Stimulated activated CD8-positive, alpha-beta memory T cell treated with anti-CD3 and anti-CD28 coated beads, Interleukin-12 subunit alpha, Interleukin-12 subunit beta, amount 100 ng/mL, for 24 hours (primary cell): ENCODE measurements around the gene FAR2.
"Not testable (repeated sequence)": the region's sequence is repeated elsewhere in the genome, so short reads cannot be mapped to it uniquely, and the experiment has no call there.

Source experiments
- DNase-seq: peaks from one replicate; pipeline ENCODE4 v3.0.0-alpha.2; 2020; ENCODE audit errors: extremely low read depth

FAR2 gene

DNA sequence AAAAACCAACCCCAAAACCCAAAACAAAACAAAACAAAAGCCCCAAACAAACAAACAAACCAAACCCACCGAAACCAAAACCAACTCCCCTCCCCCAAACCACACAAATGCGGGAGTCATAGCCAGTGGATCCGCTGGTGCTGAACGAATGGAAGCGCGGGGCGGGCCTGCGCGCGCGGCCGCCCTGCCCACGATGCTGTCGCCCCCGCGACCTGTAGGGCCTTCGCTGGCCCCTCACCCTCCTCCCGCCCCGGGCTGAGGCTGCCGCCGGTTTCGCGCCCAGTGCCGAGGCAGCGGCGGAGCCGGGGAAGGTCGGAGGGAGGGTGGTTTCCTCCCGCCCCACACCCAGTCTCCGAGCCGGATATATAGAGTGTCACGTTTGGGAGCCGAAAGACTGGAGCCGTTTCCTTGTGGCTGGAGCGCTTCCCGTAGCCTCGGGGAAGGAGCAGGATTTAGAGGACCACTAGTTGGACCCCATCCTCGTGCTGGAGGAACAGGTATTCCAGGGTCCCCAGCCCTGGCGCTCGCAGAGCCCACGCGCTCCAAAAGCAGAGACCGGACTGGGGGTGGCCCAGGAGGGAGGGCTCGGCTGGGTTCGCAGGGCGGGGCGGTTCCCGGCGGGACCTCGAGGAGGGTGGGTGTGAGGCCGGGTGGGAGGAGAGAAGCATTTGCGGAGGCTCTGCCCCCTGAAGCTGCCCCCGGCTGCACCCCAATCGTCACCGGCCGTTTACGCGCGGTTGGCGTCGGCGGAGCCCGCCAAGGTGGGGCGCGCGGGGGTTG is at the start of gene FAR2:
FAR2 (plus strand) TSS at position 368 of the 780 bp plus-strand sequence. CDS start 121,172 bp downstream, outside the sequence.
- no peak for DNase-seq

DNA sequence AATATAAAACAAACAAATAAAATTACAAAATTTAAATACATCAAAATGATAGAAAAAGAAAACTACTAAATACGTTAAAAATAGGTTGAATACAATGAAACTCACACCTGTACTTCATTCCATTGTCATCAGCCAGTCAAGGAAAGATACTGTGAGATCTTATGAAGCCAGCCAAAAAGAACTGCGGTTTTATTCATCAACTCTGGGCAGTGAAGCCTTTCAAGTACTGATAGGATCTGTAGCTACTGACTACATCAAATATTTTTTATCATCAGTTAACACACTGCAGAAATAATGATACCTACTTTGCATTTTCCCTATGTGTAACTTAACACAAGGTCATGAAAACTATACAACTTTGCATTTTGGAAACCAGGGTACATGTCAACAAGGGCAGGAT is 46.3 kb upstream of the FAR2 start:
- no peak for DNase-seq

DNA sequence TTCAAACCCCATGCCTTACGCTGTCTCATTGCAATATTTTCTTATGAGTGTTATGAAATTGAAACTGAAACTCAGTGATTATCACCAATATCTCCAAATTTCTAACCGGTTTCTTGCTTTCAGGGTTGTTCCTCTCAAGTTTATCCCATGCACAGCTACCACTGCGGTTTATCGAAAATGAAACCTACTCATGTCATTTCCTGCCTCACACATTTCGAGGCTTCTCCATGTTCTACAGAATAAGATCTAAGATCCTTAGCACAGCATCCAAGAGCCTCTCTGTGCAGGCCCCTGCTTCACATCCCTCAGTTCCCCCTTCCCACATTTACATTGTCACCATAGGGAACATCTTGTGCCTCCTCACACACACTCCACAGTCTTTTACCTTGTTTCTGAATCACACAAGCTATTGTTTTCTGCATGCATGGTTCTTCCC is 45.5 kb upstream of the FAR2 start:
- DNase-seq, result no peak

DNA sequence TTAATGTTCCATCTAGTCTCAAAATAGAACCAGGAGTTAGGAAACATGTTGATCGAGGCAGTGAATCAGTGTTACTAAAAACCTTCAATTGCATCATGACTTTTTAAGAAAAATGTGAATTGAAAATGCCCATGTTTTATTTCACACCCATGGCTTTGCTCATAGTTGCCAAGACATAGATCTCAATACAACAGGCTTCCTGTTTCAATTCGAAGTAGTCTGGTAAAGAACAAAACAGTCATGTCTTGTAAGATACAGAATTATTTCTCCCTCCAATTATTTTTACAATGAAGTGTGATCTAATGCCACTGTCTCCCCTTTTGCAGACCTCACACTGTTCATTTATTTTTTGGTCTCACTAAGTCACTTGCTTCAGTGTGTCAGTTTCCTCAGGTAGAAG is 44.6 kb upstream of the FAR2 start:
- no peak for DNase-seq

DNA sequence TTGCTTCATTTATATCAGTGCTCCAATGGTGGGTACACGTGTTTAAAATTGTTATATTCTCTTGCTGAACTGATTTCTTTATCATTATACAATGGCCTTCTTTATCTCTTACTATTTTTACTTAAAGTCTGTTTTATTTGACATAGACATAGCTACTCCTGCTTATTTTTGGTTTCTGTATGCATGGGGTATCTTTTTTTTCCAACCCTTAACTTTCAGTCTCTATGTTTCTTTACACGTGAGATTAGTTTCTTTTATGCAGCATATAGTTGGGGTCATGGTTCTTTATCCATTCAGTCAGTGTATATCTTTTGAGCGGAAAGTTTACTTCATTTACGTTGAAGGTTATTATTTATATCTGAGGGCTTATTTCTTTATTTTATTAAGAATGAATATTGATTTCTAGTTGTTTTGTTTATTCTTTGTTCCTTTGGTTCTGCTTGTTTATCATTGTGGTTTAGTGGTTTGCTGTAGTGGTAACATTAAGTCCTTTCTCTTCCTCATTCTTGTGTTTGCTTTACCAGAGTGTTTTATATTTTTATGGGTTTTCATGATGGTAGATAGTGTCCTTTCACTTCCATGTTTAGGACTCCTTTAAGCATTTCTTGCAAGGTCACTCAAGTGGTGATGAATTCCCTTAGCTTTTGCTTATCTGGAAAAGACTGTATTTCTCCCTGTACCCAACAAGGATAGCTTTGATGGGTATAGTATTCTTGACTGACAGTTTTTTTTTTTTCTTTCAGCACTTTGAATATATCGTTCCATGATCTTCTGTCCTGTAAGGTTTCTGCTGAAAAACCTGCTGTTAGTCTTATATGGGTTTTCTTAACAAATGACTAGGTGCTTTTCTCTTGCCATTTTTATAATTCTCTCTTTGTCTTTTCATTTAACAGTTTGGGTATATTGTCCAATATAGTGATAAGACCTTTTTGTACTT is 38.3 kb upstream of the FAR2 start:
- no peak for DNase-seq

DNA sequence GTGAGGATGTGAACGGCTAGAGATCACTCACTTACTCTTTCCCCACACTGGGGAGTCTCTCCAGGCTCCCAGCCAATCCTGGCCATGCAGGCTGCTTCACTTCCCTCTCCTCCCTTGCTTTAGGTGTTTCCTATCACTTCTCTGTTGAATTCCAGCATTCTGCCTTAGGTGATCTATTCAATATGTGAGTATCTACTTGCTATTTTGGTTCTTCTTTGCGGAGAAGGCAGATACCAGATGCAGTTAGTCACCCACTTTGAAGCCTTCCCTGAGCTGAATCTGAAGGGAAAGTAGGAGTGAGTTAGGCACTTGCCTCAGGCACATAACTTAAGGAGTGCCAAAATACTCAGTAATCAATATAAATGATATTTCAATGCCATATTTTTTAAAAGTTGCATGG is 36.0 kb upstream of the FAR2 start:
- no peak for DNase-seq

DNA sequence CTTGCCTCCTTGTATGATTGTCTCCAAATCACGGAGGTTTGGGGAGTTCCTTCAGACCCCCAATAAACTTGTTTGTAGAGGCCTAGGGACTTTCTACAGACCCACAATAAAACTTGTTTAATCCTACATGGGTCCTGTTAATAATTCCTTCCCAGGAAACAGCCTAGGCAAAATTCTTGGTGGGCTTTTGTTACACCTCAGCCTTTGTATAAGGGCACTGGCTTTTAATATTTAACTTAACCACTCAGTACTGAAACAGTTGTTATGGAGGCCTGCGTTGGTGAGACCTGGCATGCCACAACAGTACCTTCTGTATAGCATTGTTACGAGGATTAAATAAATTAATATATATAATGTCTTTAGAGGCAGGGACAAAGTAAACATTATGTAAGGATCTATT is 32.7 kb upstream of the FAR2 start:
- DNase-seq, result no peak

DNA sequence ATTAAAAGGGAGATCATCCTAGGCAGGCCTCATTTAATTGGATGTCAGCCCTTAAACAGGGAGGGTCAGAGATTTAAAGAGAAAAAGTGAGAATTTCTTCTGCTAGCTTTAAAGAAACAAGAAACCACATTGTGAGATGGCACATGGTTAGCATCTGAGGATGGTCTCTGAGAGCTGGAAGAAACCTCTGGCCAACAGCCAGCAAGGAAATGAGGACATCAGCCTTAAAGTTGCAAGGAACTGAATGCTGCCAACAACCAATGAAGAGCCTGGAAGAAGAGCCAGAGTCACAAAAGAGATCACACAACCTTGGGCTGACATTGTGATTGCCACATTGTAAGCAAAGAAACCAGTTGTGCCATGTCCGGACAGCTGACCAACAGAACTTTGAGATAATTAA is 17.5 kb upstream of the FAR2 start:
- DNase-seq, result no peak

DNA sequence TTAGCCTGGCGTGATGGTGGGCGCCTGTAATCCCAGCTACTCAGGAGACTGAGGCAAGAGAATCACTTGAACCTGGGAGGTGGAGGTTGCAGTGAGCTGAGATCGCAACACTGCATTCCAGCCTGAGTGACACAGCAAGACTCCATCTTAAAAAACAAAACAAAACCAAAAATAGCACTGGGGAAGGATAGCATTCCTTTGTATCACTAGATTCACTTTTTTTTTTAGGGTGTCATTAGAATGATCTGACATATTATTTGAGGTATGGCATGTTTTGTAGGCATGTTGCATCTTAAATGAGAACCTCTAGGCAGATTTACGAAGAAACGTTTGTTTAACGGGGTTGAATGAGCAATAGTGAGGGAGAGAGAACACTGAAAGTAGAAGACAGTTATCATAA is 16.8 kb upstream of the FAR2 start:
- DNase-seq, result no peak

DNA sequence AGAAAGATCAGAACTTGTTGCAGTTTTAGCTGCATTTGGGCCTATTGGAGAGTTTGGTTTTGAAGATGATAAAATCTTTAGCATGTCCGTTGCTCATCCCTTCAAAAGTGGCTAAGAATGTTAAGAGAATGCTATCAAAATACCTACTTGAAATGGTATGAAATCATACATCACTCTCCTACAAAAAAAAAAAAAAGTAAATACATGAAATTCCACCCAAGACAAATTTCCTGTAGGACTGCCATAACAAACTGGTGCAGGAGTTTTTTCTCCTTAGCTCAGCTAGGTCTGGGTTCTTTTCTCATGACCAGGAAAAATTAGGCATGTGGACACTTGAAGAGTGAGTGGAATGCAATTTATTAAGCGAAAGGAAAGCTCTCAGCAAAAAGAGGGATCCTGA is 15.9 kb upstream of the FAR2 start:
- DNase-seq, result no peak

DNA sequence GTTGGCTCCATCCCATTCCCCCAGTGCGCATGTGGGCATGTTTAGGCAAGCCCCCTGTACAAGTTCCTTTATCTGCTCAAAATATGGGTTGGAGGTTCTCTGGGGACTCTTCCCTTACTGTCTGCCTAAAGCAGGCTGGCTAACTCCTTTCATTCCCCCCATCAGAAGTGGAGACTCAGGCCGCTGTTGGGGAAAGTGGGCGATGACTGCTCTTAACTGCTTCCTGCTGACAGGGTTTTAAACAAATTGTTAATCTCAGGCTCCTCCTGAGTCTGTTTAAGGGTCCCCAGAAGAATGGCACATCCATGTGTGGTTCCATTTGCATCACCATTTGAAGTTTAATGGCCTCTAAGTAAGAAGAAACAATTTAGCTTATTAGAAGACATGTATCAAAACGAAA is 15.4 kb upstream of the FAR2 start:
- no peak for DNase-seq

DNA sequence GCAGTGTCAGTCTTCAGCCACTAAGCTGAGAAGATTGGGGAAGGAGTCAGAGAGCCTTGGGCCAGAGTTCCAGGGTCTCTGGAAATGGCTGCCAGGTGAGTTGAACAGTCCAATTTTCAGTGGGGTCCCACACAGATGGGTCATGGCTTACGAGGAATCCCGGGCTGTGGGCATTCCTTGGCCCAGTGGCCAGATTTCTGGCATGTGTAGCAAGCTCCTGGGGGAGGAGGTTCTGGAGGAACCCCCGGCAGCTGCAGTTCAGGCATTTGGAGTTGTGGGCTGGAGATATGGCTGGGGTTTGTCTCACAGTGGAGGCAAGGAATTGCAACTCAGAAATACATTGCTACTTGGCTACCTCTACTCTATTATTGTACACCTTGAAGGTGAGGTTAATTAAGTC is 10.8 kb upstream of the FAR2 start:
- DNase-seq, result not testable (repeated sequence)

DNA sequence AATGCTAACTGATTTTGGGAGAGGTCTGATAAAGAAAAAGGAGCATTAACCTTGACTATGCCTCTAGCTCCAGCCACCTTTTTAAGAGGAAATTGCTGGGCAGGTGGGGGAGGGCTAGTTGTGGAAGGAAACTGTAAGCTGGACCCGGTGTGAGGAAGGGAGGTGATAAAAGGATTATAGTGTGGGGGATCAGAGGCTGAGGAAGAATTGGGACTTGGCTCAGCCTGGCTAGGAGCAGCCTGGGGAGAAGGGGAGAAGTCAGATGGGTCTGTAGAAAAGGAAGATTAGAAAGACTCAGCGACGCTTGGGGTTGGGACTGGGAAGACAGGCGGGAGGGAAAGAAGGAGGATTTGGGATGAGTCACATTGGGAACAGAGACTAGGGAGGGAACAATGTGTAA is 10.2 kb upstream of the FAR2 start:
- DNase-seq, result not testable (repeated sequence)

DNA sequence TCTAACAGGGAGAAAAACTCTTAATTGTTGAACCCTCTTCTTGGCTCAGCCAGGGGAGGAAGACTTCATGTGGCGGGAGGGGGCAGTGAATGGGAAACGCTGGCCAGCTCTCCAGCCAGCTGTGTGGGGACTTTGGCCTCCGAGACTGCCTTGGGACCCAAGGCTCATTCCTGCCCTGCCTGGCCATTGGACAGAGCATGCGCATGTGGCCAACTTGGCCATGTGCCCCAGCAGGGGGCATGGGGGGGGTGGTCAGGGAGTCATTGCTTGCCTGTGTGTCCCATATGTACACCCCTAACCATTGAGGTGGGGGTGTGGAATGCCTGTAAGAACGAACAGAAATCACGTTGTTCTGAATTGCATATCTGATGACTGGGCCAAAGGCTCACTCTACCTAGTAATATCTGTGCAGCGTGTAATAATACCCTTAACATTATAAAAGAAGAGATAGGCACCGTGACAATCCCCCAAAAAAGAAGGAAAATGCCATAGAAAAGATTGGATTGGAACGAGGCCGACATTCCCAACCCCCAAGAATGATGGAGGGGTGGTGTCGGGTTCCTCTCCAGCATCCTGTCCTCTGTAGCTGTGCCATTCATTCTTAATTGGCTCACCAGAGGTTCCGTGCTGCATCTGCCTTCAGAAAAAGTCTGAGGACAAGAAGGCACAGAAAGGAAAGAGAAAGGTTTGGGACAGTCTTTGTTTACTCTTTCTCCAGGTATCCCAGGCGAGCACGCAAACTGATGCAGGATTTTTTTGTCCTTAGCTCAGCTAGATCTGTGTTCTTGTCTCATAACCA is 3.5 kb upstream of the FAR2 start:
- DNase-seq, result no peak

DNA sequence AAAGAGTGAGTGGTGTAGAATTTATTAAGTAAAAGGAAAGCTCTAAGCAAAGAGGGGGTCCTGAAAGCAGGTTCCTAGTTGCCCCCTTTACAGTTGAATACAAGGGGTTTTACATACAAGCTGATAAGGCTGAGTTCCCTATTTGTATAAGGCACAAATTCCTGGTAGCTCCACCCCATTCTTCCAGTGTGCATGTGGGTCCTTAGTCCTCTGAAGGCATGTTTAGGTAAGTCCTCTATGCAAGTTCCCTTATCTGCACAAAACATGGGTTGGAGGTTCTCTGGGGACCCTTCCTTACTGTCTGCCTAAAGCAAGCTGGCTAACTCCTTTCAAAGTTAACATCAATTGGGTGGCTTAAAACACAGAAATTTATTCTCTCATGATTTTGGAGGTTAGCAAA is 2.9 kb upstream of the FAR2 start:
- DNase-seq, result no peak

DNA sequence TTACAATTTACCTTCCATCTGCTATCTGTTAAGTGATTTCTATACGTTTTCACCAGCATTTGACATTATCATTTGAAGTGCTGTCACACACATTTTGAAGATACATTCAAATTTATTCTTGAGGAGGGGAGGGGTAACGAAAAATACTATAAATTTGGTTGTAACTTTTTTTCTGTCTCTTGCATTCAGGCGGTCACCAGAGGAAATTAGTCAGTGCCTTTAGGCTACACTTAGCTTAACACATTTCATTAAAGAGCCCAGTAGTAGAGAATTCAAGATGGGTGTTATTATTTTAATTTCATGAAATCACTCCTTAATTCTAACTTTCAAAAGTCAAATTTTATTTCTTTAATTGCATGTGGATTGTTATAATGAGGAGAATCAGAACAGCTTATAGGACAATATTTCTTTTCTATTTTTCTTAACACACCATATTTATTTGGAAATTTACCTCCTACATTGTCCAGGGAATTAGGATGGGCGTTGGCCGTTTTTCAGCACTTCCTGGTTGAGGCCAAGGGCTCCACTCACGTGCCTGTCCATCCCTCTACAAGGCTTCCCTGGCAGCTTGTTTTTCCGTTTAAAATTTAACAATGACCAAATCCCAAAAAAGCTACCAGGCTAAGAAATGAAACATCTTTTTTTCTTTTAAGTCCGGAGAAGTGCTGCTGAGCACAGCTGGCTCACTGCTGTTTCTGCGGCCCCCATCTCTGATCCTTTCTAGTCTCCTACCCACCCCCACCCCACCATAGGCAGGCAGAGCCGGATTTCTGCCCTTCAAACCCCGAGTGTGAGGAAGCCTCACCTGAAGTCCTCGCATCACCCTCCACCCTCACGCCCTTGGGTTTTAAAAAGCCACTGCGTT is 1.1 kb upstream of the FAR2 start:
- DNase-seq, result no peak

DNA sequence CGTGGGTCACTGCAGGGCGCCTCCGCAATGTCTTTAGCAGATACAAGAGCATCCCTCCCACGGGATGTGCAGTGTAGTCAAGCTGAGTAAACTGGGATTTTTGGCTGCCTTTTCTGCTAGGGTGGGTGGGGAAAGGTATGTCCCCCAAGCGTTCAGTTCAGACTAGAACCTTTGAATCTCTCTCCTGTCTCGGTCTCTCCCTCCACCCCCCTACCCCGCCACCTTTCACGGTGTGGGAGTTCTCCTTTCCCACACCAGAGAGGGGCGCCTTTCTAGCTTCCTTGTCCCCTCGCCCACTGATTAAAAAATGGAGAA is 525 bp upstream of the FAR2 start:
- no peak for DNase-seq

DNA sequence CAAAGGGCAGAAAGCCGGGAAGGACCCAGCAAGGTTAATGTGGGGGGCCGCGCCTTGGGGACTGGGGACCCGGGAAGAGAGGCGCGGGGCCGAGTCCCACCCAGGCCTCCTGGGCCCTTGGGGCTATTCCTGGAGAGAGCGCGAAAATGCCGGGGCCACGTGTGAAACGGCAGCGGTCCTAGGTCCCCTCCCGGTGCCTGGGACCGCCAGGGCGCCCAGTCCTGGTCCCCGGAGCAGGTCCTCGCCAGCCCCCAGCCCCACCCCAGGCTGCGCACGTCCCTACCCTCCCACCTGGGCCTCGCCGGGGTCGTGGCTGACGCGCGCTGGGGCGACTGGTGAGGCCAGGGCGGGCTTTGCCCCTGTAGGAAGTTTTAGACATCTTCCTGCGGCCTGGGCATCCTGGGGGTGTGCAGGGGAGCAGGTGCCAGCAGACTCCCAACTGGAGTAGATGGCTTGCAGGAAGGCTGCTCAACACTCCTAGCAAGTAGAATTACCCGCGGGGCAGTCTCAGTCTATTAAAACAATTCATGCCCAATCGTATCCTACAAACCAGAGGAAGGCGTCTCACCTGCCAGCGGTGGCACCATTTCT is 708 bp downstream of the FAR2 start:
- no peak for DNase-seq

DNA sequence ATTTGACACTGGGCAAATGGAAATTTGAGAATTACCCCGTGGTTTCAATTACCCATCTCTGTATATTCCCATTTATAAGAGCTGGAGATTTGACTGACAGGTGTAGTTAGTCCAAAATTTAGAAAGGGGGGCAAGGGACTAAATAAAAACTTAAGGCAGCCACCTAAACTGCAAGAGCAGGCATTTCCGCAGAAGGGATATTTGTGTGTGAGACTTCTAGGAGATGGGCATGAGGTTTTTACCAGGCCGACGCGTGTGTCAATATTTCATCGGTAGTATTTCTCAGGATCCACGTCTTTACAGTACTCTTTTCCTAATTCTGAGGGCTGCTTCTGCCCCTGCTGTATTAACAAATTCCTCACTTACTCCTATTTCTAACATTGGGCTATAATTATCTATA is 1.4 kb downstream of the FAR2 start:
- DNase-seq, result no peak

DNA sequence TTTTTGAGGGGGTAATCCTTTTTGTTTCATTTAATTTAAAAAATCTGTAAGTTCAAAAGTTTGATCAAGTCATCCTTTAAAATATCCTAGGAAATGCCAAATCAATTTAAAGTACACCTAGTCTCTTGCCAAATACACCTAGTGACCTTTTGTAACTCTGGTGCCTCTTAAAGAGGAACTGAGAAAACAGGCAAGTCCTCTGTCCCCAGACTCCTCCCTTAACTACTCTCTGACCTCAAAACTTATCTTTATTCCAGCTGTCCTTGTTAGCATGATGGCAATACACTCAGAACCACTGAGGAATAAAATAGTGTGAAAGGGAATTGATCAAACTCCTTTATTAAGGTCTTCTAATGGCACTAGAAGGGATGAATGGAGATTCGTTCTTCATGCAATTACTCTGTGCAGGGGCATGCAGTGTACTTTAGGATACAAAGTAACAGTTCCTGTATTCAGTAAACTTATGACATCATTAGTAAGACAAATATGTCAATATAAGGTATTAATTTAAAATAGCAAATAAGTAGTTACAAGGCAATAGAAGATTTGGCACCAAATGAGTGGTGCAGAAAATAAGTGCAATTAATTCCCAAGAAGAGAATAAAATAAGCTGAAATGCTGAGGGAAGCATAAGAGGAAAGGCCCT is 3.3 kb downstream of the FAR2 start:
- no peak for DNase-seq
